Activated gamma-delta T cell (primary cell): ENCODE results near the gene RAP1GAP.

Experiments used
- DNase-seq: peaks from one replicate; lab custom pipeline; 2025; lab: John Stamatoyannopoulos, UW

RAP1GAP gene

DNA sequence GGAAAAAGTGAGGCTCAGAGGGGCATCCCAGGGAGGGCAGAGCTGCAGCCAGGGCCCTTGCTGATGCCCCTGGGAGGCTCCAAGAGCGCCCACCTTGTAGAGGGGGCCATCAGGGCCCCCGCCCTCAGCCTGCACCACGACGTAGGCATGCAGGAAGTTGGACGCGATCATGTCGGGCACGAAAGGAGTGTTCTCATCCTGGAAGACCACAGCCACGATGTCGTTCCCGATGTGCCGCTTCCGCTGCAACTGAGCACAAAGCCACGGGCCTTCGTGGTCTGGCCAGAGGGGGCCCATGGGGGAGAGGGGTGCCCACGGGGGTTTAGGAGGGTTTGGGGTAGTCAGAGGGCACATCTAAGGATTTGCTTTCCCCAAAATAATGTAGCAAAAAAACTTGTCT is 59.1 kb downstream of the RAP1GAP start:
- no peak for DNase-seq

DNA sequence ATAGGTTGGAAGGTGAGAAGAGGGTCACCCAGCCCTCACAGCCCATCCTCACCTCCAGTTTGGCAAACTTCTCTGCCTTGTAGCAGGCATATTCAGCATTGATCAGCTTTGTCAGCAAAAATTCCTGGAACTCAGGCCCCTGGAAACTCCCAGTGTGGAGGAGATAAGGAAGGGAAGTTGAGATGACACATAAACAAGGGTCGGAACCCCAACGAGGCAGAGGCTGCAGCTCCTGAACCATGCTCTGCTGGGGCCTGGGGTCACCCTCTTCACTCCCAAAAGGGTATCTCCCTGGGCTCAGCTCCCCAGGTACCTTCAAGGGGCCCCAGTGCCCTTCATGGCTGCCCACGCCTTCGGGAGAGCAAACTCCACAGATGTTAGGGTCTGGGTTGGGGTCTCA is 60.4 kb downstream of the RAP1GAP start:
- DNase-seq = no peak

DNA sequence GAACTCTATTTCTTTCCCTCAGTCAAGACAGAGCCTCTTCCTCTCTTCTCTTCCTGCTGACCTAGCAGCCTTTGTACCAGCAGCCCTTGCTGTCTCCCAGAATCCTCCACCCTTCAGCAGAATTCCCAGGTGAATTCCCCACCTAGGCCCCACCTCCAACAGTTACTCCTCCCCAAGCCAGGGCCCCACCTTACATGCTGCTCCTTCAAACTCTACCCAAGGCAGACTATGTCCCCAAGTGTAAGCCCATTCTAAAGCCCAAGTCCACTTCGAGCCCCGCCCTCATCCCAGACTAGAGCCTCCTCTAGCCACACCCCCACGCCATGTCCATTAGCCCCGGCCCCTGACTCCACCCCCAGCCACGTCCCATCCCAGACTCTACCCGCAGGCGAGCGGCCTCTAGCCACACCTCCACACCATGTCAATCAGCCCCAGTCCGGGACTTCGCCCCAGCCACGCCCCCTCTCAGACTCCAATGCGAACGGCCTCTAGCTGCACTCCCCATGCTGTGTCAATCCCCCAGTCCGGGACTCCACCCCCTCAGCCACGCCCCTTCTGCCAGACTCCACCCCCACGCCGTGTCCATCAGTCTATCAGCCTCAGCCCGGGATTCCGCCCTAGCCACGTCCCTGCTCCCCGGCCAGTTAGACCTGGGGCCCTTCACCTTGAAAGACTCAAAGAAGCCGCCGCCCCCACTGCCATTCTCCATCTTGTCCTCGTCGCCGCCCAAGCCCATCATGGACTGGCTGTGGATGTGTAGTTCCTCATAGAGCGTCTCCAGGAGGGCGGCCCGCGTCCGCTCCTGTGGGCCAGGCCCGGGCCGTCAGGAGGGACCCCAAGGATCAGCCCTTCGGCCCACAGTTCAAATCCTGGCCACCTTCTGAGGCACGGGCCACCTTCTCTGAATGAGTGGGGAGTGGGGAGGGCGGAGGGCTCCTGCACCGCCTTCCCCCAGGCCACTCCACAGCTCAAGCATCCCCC is 61.3 kb downstream of the RAP1GAP start:
- DNase-seq = no peak

DNA sequence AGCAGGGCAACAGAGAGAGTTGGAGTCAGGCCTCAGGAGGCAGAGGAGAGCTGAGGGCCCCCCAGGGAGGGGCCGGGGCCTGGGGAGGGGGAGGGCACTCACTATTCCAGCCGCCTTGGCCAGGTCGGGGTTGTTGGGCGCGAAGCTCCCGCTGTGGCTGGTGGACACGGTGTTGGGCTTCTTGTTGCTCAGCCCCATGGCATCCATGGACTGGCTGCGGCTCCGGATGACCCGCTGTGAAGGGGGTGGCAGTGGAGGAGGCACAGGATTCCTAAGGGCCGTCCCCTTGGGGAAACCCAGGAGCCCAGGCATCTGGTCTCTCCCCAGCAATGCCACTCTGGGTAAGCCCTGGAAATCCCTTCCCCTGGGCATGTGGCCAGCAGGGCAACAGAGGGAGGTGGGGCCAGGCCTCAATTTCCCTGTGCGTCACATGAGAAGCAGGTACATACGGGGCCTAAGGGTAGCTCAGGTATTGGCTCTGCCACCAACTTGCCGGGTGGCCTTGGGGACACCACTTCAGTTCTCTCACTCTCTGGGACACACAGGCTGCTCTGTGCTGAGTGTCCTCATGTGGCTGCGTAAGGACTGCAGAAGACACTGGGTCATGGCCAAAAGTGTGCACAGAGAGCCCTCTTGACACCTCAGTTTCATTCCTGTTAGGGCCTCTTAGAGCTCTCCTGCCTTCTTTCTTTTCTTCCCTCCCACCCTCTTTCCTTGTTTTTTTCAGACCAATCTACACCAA is 63.0 kb downstream of the RAP1GAP start:
- DNase-seq = no peak

DNA sequence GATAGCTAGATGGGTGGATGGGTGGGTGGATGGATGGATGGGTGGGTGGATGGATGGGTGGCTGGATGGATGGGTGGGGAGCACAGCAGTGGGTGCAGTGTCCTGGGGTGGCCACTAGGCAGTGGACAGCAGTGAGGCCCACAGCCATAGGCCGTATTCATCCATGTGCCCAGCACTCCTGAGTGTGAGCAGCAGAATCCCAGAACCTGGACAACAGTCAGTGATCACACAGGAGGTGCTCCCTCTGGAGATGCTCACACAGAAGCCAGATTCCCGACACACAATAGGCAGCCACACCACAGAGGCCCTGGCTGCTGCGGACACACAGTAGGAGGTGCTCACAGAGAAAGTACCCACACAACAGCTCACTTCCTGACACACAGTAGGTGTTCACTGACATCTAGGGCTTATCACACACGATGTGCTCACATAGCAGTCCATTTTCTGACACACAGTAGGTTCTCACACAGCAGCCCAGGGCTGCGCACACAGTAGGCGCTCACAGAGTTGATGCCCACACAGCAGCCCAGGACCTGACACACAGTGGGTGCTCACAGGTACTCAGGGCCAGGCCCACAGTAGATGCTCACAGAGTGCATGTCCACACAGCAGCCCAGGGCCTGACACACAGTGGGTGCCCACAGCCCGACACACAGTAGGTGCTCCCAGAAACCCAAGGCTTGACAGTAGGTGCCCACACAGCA is 64.0 kb downstream of the RAP1GAP start:
- no peak for DNase-seq

DNA sequence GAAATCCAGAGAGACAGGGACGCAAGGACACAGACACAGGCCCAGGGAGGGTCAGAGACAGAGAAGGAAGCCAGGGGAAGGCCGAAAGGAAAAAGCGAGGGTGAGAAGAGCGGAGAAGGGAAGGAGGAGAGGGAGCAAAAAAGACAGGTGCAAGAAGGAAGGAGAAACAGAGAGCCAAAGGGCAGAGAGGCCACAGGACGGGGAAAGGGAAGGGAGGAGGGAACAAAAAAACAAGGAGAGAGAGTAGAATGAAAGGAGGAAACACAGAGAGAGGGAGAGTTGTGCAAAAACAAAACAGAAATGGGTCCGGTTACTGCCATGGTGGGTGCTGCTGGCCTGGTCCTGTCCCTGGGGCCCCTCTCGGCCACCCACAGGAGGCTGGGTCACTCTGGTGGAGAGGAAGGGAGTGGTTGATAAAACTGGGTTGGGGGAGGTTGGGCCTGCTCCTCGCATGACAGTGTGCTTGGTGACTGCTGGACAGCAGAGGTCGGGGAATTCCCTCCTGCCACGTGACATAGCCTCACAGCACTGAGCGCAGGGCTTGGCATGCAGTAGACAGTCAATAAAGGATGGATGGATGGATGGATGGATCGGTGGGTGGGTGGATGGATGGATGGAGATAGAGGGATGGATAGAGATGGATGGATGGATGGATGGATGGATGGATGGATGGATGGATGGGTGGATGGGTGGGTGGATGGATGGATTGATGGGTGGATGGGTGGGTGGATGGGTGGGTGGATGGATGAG is 64.8 kb downstream of the RAP1GAP start:
- DNase-seq = no peak

DNA sequence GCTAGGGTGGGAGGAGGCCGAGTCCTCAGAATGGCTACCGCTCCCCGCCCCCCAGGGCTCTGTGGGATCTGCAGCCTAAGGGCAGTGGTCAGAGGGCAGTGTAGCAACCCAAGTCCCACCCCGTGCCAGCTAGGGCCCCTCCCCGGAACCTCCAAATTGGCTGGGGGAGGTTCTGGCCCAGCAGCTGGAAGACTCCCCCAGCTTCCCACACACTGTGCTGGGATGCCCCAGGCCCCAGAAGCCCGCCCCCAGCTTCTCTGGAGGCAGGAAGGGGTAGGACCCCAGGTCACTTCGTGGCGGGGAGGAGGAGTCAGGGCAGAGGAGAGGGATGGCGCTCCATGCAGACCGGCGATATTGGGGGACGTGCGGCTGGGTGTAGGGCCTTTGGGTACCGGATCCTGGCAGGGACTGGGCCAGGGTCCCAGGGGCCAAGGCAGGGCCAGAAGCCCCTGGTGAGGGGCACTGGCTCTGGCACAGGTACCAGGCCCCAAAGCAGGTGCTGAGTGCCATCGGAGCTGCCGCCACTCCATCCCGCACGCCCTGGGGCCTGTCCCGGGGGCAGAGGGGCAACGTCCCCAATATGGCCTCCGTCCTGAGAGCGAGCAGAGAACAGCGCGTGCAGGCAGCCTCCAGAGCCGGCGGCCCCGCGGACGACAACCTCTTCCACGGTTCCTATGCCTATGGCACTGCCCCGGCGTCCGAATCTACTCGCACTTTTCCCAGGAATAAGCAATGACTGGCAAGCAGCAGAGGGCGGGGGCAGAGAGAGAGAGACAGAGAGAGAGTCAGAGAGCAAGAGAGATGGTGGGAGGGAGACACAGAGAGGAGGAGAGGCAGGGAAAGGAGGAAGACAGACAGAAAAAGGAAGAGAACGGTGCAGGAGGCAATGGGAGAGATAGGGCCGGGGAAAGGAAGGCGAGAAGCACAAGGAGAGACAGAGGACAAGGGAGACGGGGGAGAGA is 65.7 kb downstream of the RAP1GAP start:
- no peak for DNase-seq

DNA sequence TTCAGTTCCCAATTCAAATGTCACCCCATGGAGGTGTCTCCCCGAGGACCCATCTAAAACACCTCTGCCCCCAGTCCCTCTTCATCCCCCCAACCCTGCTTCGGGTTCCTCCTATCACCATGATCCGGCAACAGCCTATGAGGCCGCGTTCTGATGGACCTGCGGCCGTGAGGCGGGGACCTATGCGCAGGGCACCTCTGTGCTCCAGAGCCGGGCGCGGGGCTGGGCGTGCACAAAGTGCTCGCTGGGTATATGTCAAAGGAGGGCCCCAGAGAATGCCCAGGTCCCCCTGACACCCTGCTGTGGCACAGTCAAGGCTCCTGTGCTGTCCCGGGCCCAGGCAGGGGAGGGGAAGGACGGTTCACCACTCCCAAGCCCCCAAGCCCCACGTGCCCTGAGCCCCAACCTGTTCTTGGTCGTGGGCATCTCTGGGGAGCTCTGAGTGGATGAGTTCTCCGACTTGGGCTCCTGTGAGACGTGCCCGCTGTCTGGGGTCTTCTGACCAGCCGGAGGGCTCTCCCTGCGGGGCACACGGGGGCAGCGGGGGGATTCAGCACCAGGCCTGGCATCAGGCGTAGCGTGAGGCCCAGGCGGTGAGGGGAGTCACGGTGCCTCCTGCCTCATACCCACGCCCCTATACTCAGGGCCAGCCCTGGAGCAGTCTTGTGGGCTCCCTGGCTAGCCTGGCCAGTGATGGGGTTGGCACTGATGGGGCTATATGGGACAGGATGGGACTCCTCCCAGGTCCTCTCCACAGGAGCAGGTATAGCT is 67.7 kb downstream of the RAP1GAP start:
- no peak for DNase-seq

DNA sequence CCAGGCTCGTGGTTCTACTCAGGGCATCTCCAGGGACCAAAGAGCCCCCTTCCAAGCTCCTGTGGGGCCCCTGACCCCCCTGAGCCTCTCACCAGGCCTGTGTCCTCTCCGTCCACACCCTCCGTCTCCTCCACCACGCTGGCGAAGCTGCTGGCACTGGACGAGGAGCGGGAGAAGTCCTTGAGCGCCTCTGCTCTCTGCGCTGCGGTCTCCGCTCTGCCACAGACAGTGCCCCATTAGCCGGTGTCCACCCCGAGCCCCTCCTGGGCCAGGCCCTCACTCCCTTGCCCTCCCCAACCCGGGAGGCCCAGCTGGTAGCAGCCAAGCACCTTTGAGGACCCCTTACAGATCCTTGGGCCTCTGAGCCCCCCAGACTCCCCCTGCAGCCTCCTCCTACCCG is 69.8 kb downstream of the RAP1GAP start:
- DNase-seq = no peak

DNA sequence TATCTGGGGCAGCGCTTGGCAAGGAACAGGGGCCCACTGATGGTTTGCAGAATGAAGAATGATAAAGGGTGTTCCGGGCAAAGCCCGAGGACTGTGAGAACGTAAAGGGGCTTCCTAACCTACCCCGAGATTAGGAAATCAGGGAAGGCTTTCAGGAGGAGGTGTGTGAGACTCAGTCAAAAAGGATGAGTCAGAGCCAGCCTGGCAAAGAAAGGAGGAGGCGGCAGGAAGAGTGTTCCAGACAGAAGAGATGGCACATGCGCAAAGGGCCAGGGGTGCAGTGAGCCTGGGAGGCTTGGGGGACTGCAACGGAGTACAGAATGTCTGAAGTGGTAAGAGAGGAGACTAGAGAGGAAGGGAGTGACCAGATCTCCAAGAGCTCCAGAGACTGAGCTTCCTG is 70.3 kb downstream of the RAP1GAP start:
- DNase-seq = no peak

DNA sequence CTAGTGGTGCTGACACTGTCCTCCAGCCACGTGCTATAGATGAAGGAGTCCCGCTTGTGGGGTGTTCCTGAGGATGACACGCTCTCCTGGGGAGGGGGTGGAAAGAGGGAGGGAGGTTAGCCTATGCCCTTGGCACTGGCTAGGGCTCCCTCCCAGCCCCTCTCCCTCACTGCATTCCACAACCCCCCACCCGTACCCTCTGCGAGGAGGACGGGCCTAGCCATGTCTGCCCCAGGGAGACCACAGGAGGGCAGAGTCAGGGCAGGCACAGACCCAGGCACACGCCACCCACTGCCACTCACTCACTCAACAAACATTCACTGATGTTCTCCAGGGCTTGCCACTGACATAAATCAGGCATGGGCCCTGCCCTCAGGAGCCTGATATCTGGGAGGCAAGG is 70.7 kb downstream of the RAP1GAP start:
- DNase-seq = no peak

DNA sequence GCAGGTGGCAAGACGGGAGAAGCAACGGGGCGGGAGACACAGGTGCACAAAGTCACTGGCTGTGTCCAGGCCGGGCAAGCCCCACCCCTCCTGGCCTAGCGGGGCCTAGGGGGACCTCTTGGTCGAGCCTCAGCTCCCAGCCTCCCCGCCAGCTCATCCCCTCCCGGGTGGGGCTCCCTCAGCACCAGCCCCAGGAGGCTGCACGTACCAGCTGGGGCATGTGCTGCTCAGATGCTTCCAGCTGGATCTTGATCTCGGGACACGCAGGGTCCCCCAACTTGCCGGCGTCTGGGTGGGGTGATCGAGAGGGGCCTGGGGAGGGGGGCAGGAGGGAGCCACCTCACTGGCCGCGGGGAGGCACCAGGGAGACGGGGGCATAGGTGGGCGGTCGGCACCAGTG is 71.4 kb downstream of the RAP1GAP start:
- DNase-seq = no peak

DNA sequence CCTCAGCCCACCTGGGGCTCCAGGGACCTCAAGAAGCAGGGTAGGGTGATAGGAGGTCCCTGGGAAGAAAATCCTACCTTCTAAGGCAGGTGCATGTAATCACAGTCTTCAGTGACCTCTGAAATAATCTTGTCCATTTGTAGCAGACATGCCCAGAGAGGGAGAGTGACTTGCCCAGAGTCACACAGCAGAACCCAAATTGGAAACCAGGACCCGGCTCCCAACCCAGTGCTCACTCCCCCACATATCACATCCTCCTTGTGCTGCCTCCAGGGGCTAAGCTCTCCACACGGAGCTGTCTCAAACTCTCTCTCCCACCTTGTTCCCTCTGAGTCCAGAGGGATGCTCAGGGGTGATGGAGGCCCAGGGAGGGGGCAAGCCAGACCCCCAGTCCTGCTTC is 72.5 kb downstream of the RAP1GAP start:
- no peak for DNase-seq

DNA sequence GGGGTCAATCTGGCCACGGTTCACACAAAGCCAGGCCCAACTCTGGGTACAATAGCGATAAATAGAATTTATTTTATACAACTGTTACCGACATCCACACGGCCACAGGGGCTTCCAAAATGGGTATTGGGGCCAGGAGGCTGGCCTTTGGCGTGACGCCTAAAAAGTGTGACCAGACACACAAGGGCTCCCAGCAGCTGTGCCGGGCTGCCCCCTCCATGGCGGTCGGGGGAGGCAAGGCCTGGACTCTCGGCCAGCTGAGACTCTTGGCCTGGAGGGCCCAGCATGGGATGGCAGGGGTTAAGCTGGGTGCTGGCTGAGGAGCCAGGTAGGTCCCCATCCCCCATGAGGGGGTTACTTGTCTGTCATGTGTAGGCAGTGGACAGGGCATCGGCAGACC is 73.0 kb downstream of the RAP1GAP start:
- no peak for DNase-seq

DNA sequence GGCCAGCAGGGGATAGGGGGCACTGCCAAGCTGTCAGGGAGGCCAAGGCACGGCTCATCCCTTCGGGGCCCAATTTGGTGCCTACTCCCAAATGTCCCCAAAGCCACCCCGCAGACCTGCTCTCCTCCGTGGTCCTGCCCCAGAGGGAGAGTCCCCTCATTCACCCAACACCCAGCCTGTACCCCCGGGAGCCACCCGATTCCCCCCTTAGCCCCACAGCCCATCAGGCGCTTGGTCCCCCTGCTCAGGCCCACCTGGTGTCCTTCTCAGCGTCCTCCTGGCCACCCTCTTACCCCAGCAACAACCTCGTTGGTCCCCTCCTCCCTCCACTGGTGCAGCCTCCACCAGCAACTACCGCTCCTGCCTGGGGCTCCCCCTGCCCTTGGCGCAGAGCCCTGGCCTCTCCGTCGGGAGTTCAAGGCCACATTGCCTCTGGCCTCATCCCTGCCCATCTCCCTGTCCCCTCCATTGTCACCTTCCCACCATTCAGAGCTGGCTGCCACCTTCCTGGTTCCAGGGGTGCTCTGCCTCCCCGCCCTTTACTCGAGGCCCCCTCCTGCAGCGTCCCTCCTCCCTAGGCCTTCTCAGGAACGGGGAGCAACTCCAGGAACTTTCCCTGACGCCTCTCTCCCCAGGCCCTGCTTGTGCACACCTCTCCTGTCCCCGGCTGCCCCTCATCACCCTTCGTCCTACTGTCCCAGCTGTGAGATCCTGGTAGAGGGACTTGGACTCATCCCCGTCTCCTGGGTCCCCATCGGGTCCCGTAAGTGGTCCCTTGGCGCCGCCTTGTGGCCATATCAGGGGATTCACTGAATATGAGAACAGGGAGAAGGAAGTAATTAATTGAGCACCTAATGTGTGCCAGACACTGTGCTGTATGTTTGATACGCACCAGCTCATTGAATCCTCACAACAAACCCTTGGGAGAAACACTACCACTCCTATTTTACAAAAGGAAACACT is 73.9 kb downstream of the RAP1GAP start:
- no peak for DNase-seq

DNA sequence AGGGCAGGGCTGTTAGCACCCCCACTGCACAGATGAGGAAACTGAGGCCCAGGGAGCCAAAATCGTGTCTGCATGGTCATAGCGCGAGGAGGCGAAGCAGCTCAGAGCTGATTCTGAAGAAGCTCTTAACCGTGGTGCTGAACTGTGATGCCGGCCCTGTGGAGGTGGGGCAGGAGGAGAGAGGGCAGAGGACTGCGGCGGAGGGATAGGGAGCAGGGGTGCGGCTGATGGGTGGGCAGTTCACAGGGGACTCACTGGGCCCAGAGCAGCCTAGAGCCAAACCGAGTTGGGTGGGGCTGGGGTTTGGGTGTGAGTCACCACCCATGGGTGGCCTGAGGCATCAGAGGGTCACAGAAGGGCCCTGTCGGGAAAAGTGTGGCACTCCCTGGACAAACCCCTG is 74.7 kb downstream of the RAP1GAP start:
- no peak for DNase-seq

DNA sequence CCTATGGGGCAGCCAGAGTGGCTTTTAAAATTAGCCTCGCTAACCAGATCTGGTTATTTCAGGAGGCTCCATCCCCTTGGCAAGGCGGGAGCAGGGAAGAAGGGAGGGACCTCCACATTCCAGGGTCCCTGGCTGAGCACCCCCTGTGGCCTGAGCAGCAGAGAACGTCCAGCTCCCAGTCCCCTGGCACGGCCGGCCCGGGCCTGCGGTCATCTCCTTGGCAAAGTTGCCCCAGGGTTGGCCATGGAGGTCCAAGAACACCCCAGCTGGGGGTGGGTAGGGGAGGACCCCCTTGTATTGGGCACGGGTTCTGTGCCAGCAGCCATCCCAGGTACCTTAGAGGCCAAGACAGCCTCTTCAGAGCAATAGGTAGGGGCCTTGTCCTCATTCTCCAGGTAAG is 75.9 kb downstream of the RAP1GAP start:
- DNase-seq = no peak

DNA sequence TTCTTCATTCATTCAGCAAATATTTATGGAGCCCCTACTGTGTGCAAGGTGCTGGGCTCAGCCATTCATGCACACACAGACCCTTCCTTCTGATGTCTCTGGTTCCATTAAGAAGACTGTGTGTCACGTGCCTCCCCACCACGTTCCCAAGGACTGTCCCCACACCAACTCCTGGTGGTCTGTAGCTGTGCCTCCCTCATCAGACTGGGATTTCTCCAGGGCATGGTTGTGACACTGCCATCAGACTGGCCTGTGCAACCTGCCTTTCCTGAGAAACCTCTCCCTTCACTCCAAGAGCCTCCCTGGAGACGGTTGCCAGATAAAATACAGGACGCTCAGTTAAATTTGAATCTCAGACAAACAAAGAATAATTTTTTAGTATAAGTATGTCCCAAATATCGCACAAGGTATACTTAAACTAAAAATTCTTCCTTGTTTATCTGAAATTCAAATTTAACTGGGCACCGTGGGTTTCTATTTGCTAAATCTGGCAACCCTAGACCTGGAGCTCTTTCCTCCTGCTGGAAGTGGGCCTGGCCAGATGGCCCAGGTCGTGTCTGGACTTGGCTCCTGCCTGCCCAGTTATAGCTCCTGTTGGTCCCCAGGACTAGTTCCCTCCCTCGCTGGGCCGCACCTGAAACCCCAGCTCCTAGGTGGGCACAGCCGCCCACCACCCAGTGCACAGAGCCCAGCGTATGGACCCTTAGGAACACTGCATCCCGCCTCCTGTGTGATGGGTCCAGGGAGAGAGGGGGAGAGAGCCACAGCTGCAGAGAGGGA is 76.9 kb downstream of the RAP1GAP start:
- DNase-seq = no peak
